DMS79 treated with DMSO at 0.1 percent for 48 hours (cell line): ENCODE measurements around the gene SHOX.
"Not testable (repeated sequence)": the region's sequence is repeated elsewhere in the genome, so short reads cannot be mapped to it uniquely, and the experiment has no call there.

Source experiments
- DNase-seq: peaks from one replicate; lab custom pipeline; 2025; lab: John Stamatoyannopoulos, UW

Gene SHOX

DNA sequence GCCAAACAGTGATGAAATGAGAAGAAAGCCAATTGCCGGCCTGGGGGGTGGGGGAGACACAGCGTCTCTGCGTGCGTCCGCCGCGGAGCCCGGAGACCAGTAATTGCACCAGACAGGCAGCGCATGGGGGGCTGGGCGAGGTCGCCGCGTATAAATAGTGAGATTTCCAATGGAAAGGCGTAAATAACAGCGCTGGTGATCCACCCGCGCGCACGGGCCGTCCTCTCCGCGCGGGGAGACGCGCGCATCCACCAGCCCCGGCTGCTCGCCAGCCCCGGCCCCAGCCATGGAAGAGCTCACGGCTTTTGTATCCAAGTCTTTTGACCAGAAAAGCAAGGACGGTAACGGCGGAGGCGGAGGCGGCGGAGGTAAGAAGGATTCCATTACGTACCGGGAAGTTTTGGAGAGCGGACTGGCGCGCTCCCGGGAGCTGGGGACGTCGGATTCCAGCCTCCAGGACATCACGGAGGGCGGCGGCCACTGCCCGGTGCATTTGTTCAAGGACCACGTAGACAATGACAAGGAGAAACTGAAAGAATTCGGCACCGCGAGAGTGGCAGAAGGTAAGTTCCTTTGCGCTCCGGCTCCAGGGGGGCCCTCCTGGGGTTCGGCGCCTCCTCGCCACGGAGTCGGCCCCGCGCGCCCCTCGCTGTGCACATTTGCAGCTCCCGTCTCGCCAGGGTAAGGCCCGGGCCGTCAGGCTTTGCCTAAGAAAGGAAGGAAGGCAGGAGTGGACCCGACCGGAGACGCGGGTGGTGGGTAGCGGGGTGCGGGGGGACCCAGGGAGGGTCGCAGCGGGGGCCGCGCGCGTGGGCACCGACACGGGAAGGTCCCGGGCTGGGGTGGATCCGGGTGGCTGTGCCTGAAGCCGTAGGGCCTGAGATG lies at the start of gene SHOX:
TSS of gene SHOX (plus strand) at position 180 of the 885 bp plus-strand sequence. CDS start at position 287, 107 bp downstream.
- no peak for DNase-seq

DNA sequence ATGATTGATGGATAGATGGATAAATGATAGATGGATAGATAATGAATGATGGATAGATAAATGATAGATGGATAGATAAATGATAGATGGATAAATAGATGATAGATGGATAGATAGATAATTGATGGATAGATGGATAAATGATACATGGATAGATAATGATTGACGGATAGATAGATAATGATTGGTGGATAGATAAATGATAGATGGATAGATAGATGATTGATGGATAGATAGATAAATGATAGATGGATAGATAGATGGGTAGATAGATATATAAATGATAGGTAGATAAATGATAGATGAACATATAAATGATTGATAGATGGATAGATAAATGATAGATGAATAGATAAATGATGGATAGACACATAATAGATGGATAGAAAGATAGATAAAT lies 49.5 kb upstream of the SHOX start:
- DNase-seq = no peak

DNA sequence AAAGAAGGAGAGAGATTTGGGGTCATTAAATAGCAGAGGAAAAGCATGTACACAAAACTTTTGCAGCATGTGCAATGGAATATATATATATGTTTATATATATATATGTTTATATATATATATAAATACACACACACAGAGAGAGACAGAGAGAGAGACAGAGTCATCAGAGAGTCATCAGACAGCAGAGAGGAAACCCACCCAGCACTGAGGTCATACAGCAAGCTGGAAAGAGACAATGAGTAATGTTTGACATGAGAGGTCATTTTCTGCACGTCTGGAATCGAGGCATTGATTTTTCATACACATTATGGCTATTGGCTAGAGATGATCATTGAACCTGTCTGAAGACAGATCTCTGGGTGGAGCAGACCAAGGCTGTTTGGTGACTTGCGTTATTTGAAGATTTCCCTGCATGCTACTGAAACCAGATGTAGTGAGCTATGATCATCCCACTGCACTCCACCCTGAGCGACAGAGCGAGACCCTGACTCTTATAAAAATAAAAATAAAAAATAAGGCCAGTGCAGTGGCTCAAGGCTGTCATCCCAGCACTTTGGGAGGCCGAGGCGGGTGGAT lies 48.8 kb upstream of the SHOX start:
- DNase-seq = no peak

DNA sequence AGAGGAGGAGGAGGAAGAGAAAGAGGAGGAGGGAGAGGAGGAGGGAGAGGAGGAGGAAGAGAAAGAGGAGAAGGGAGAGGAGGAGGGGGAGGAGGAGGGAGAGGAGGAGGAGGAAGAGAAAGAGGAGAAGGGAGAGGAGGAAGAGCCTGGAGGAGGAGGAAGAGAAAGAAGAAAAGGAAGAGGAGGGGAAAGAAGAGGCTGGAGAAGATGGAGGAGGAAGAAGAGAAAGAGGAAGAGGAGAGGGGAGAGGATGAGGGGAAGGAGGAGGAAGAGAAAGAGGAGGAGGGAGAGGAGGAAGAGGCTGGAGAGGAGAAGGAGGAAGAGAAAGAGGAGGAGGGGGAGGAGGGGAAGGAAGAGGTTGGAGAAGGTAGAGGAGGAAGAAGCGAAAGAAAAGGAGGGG lies 46.0 kb upstream of the SHOX start:
- no peak for DNase-seq

DNA sequence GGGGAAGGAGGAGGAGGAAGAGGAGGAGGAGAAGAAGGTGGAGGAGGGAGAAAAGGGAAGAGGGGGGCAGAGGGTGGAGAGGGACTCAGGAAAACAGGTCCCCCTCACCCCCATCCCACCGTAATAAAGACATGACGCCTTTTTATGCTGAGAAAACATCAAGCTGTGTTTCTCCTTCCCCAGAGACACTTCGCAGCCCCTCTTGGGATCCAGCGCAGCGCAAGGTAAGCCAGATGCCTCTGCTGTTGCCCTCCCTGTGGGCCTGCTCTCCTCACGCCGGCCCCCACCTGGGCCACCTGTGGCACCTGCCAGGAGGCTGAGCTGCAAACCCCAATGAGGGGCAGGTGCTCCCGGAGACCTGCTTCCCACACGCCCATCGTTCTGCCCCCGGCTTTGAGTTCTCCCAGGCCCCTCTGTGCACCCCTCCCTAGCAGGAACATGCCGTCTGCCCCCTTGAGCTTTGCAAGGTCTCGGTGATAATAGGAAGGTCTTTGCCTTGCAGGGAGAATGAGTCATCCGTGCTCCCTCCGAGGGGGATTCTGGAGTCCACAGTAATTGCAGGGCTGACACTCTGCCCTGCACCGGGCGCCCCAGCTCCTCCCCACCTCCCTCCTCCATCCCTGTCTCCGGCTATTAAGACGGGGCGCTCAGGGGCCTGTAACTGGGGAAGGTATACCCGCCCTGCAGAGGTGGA lies 45.3 kb upstream of the SHOX start:
- no peak for DNase-seq

DNA sequence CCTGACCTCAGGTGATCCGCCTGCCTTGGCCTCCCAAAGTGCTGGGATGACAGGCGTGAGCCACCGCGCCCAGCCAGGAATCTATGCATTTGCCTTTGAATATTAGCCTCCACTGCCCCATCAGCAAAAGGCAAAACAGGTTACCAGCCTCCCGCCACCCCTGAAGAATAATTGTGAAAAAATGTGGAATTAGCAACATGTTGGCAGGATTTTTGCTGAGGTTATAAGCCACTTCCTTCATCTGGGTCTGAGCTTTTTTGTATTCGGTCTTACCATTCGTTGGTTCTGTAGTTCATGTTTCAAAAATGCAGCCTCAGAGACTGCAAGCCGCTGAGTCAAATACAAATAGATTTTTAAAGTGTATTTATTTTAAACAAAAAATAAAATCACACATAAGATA lies 44.2 kb upstream of the SHOX start:
- DNase-seq = no peak

DNA sequence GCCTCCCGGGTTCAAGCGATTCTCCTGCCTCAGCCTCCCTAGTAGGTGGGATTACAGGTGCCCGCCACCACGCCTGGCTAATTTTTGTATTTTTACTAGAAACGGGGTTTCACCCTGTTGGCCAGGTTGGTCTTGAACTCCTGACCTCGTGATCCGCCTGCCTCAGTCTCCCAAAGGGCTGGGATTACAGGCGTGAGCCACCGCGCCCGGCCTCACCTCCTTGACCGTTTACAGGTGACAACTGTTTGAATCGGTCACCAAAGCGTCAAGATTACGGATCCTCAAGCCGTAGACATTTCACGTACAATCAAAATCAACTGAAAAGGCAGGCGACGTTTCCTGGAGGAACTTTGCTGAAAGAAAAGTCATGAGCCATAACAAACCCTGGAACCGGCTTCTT lies 41.3 kb upstream of the SHOX start:
- not testable (repeated sequence) for DNase-seq

DNA sequence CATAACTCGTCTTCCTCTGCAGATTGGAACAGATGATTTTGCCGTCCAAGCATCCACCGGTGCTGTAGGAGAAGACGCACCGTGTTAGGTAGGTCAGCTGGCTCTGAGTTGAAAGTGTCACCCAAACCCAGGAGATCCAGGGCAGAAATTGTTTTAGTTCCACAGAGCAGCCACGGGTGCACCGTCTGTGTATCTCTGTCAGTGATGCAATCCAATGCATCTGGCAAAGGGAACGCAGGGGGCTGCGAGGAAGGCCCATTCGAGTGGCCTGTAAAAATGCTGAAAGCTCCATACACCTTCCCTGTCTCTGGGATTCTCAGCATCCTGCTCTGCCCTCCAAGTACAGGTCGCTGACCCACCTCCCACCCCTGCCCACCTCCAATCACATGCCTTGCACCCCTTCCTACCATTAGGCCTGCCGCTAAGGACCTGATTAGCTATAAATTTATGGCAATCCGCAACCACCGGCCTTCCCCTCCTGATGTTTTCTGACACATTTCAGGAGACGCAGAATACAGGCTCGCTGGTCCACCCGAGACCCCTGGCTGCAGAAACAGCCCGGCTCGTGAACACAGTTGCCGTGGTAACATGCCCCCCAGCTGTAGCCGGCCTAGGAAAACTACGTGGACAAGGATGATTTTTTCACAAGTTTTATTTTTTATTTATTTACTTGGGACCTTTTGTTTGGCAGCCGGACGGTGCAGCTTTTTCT lies 39.7 kb upstream of the SHOX start:
- no peak for DNase-seq

DNA sequence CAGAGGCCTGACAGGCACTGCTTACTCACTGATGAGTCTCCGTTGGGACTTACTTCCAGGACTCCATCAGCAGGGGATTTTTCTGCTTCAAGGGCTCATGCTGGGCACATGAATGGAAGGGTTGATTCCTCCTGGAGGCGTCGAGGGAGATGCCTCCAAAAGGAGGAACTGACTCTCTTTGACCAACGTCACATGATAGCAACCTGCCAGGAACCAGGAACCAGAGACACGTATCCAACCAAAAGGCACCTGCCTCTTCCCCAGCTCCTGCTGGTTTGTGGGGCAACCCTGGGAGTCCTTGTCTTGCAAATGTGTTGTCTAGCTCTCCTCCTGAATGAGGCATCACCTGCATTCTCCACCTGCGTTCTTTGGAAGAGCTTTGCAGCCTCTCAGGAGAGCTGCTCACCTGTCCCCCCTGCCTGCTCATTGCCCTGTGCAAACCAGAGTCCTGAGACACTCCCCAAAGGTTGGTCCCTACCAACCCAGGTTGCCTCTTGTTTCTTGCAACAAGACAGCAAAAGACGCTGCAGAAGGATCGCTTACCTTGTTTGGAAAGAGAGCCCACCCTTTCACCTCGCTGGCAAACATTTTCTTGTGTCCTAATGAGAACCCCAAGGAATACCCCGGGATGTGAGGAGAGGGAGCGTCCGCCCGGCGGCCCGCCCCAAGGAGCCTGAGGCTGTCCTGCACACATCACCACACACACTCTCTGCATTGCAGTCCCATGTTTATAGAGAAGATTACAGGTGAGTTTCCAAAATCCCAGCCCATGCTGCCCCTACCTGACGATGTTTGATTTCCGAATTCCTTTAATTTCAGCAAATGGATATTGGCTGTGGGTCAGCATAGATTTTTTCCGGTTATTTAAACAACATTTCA lies 30.5 kb upstream of the SHOX start:
- no peak for DNase-seq

DNA sequence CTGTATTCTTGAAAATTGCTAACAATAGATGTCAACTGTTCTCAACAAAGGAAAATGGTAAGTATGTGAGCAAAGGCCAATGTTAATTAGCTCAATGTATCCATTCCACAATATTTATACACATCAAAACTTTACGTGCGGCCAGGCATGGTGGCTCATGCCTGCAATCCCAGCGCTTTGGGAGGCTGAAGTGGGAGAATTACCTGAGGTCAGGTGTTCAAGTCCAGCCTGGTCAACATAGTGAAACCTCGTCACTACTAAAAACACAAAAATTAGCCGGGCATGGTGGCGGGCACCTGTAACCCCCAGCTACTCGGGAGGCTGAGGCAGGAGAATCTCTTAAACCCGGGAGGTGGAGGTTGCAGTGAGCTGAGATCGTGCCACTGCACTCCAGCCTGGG lies 27.6 kb upstream of the SHOX start:
- not testable (repeated sequence) for DNase-seq

DNA sequence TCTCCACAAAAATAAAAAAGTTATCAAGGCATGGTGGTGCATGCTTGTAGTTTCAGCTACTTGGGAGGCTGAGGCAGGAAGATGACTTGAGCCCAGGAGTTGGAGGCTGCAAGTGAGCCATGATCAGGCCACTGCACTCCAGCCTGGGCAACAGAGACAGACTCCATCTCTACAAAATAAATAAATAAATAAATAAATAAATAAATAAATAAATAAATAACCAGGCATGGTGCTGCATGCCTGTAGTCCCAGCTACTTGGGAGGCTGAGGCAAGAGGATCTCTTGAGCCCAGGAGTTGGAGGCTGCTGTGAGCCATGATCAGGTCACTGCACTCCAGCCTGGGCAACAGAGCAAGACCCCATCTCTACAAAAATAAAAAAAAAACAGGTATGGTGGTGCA lies 26.0 kb upstream of the SHOX start:
- DNase-seq = not testable (repeated sequence)

DNA sequence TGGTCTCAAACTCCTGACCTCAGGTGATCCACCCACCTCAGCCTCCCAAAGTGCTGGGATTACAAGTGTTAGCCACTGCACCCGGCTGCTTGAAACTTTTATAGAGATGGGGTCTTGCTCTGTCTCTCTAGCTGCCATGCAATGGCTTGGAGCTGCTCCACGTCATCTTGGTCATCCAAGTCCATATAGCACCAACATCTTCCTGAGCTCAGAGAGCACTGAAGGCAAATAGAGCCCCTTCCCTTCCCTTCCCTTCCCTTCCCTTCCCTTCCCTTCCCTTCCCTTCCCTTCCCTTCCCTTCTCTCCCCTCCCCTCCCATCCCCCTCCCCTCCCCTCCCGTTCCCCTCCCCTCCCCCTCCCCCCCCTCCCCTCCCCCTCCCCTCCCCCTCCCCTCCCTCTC lies 22.5 kb upstream of the SHOX start:
- not testable (repeated sequence) for DNase-seq

DNA sequence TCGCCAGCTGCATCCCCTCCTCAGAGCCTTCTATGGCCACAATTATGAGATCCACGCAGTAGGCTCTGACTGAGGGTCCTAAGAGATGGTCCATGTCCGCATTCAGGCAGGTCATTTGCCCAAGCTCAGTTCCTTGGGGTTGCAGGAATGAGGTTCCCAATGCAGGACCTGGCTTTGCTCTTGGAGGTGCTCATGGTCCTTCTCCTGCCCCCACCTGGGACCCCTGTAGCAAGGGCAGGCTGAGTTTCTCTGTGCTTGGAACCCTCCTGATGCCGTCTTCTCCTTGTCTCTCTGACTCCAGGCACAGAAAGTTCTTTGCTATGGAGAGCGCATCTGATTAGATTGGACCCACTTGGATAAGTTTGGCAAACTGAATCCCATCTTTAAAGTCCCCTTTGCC lies 16.5 kb upstream of the SHOX start:
- no peak for DNase-seq

DNA sequence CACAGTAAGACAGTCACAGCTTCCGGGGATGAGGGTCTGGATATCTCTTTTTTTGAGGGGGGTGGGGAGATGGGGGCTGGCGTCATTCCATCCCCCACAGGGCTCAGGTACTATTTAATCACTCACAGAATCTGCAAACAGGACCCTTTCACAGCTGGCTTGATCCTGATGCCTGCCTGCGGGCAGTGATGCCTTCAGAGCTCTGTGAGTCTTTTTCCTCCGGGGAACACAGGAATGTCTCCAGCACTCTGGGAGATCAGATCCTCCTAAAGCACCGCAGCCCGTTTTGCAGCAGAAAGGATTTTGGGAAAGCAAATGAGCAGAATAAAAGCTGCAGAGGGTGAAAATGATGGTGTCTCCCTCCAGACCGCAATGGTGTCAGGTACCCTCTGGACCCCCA lies 13.2 kb upstream of the SHOX start:
- no peak for DNase-seq

DNA sequence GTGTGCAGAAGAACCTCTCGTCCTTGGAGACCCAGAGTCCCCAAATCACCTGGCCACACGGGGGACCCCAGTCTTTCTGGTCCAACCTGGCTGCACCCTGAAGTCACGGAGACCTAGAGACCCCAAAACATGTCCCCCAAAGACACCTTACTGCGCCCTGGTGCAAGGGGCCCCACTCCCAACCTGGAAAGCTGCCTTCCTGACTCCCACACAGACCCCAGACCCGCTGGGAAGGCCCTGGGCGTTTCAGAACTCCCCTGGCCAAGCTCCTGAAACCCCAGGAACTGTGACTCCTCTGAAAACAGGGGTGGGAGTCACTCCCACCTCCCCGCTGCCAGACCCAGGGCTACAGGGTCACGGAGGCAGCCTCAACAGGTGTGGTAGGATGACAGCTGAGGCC lies 12.7 kb upstream of the SHOX start:
- no peak for DNase-seq

DNA sequence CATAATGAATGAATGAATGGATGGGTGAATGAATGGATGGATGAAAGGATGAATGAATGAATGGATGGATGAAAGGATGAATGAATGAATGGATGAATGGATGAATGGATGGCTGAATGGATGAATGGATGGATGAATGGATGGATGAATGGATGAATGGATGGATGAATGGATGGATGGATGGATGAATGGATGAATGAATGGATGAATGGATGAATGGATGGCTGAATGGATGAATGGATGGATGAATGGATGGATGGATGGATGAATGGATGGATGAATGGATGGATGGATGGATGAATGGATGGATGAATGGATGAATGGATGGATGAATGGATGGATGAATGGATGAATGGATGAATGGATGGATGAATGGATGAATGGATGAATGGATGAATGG lies 12.3 kb upstream of the SHOX start:
- not testable (repeated sequence) for DNase-seq

DNA sequence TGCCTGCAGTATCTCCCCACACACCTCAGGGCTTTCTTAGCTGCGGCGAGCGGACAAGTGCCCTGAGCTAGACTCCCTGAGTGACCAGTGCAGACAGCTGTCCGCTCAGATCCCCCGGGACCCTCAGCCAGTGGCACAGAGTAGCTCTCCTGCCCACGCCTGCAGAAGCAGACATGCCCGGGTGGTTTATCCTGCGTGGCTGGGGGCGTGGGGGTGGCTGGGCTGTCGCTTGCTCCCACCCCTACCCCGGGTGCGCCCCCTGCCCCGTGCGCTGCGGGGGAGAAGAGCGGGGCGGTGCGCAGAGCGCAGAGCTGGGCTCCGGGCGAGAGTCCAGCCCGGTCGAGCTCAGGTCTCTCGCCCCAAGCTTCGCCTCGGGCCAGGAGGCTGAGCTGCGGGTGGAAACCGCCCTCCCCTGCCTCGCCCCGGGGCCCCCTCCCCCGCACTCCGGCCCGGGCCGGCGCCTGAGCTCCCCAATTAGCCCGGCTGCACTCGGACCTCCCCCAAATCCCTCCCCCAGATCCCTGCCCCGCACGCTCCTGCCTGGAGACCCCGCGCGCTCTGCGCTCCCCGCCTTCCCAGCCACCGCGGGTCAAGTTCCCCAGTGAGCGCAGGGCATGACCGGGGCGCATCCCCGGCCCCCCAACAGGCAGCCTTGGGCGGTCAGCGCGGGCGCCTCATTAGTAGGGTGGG lies 11.7 kb upstream of the SHOX start:
- no peak for DNase-seq

DNA sequence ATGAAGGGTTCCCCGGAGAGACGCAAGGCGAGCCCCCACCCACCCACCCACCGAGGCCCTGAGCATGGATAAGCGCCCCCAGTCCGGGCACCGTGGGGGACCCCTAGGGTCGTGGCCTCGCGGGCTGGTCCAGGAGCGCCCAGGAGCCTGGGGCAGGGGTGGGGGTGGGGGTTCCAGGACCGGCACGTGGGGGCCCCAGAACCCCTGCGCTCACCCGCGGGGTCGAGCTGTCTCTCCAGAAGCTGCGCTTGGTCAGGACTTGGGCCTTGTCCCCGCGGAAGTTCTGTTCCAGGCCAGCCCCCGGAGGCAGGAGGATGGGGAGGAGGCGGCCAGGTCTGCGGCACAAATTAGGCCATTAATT lies 11.2 kb upstream of the SHOX start:
- no peak for DNase-seq

DNA sequence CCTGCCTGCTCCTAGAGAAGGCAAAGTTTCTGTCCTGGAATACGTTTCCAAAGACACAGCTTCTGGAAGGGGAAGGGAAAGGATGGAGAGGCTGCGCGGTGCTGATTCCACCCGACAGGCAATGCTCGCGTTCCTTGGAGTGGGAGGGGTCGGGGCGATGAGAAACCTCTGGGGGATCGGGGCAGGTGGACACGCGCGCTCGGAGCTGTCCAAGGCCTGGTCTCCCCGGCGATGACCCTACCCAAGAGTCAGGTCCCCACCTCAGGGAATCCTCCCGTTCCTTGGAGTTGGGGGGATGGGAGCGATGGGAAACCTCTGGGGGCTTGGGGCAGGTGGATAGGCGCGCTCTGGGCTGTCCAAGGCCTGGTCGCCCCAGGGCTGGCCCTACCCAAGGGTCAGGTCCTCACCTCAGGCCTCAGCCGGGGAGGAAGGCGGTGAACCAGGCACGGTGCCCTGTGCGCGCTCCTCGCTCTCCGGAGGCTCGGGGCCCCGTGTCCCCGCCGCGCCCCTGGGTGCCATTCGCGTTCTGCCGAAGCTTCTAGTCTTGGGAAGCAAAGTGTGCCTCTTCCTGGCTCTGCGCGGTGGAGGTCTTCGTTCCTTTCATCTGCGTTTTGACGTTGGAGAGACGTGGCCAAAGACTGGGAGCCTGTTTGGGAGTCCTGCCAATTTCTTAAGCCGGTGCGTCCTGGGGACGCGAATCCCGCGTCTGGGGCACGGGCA lies 10.6 kb upstream of the SHOX start:
- DNase-seq = no peak
